MG63 (cell line): Measurements from ENCODE around the gene DUSP16. TPM values are rescaled to one million over a fixed set of nuclear protein-coding genes. Genes with fewer than 3 reads are reported as not detected.
"Not testable (repeated sequence)": the region's sequence is repeated elsewhere in the genome, so short reads cannot be mapped to it uniquely, and the experiment has no call there.

Experiments used
- DNase-seq: peaks from one replicate; pipeline ENCODE4 v3.0.0-alpha.2; 2020
- H3K27me3 ChIP-seq: fragments of 250-450 bp; sonication (Bioruptor Pico); 2 replicates; pipeline ENCODE4 v1.5.1; 2020; ENCODE audit warnings: mild to moderate bottlenecking, moderate library complexity
- H3K36me3 ChIP-seq: fragments of 250-450 bp; sonication (Bioruptor Pico); 2 replicates; pipeline ENCODE4 v1.5.1; 2020; ENCODE audit warnings: mild to moderate bottlenecking, moderate library complexity
- H3K4me3 ChIP-seq: fragments of 250-450 bp; sonication (Bioruptor Pico); 2 replicates; pipeline ENCODE4 v1.5.1; 2020; ENCODE audit warnings: mild to moderate bottlenecking, moderate library complexity
- H3K9me3 ChIP-seq: fragments of 250-450 bp; sonication (Bioruptor Pico); 2 replicates; pipeline ENCODE4 v1.5.1; 2020; ENCODE audit warnings: mild to moderate bottlenecking, moderate library complexity
- total RNA-seq: library from RNA; depleted of rRNA; stranded (reverse); fragments of >200 nt; shearing (Covaris generic); gene quantifications from 2 replicates; pipeline ENCODE4 v1.2.3, GENCODE V29; 2014; ENCODE audit warnings: low replicate concordance; rRNA removed

DUSP16 gene, protein sequence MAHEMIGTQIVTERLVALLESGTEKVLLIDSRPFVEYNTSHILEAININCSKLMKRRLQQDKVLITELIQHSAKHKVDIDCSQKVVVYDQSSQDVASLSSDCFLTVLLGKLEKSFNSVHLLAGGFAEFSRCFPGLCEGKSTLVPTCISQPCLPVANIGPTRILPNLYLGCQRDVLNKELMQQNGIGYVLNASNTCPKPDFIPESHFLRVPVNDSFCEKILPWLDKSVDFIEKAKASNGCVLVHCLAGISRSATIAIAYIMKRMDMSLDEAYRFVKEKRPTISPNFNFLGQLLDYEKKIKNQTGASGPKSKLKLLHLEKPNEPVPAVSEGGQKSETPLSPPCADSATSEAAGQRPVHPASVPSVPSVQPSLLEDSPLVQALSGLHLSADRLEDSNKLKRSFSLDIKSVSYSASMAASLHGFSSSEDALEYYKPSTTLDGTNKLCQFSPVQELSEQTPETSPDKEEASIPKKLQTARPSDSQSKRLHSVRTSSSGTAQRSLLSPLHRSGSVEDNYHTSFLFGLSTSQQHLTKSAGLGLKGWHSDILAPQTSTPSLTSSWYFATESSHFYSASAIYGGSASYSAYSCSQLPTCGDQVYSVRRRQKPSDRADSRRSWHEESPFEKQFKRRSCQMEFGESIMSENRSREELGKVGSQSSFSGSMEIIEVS
- 8.3 and 11.5 TPM in 2 replicates for total RNA-seq

DNA sequence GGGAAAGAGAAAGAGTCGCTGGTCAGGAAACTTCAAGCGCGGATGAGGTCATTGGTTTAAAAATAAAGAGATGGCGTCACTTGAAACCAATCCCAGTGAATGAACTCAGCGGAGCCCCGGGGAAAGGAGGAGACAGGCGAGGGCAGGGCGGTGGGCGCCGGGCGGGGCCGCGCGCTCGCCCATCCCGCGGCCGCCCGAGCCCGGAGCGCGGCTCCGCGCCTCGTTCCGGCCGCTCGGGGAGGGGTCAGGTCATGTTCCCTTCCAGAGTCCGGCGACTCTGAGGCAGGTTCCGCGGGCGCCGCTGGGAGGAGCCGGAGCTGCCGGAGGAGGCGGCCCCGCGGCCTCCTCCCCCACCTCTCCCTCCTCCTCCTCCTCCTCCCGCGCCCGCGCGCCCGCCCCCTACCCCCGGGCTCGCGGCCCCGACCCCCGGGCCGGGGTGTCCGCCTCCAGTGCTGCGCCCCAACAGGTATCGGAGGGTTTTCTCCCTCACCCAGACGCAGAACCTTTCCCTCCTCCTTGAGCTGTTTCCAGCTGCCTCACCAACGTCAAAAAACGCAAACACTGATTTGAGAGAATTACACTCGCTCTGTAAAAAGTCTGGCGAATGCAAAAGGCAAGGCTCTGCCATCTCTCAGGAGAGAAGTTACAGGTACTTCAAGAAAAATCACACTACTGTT lies at the start of gene DUSP16:
DUSP16 (minus strand) TSS at position 279 of the 677 bp plus-strand sequence. CDS start 41,765 bp downstream, outside the sequence.
- peak; percentile 92 for DNase-seq
- Histone ChIP-seq H3K27me3 (no peaks in the 10 kb centered on the region), H3K36me3 (no peaks in the 10 kb centered on the region), H3K4me3 (peak within 1 kb of the TSS; percentile 60), H3K9me3 (no peaks in the 10 kb centered on the region)

DNA sequence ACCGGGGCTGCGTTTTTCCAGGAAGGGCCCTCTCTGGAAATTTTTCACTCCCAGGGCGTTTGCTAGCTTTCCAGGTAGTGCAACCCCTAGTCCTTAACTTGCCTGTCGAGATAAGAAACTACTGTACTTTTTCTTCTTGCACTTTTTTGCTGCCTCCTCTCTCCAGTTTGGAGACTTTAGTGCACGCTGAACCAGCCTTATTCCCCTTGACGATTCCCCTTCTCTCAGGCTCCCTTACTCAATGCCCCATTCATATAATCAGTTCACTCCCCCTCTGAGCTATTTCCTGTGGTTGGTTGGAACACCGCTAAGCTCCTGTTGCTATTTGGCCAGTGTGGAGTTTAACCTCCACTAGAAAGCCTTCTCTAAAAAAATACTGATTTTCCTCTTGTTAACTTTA lies 49.7 kb upstream of the DUSP16 start:
- H3K4me3 ChIP-seq = peak overlapping the region; percentile 70
- H3K9me3 ChIP-seq = no peaks in the 10 kb centered on the region
- no peaks in the 10 kb centered on the region for H3K36me3 ChIP-seq
- no peaks in the 10 kb centered on the region for H3K27me3 ChIP-seq
- peak; percentile 39 for DNase-seq

DNA sequence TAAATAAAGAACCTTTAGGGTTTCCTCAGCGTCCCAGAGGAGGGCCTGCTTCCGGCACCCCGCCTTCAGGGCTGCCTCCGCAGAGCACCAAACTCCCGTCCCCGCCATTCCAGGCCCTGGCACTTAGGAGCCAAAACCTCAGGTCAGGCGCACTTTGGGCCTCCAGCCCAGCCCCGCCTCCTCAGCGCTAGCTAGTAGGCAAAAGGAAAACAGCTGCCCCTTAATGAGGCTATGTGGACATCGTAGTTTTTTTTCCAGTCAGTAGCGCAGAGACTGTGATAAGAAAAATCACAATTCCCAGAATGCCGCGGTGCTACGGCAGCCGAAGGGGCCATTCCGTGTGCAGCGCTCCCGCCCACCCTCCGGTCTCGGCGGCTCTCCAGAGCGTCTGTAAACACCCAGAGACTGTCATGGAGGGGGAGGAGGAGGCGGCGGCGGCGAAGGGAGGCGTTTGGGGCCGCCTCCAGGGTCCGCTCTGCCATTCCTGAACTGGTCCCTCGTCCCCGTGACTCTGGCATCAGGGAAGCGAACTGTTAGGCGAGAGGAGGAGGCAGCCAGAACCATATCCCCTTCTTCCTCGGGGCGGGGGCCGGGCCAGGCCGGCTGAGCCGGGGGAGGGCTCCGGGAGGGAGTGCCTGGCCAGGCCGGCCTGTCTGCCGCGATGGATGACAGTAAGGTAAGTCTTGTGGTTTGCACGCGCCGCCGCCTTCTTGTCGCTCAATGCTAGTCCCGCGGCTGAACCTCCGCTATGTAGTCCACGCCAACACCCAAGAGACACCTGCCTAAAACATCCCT lies 49.0 kb upstream of the DUSP16 start, which contains the start of gene CREBL2:
CREBL2 (plus strand) TSS at position 365 of the 795 bp plus-strand sequence; CDS start at position 662, 297 bp downstream.
- Histone ChIP-seq H3K36me3 (no peaks in the 10 kb centered on the region), H3K9me3 (no peaks in the 10 kb centered on the region), H3K27me3 (no peaks in the 10 kb centered on the region), H3K4me3 (peak within 1 kb of the TSS; percentile 70)
- DNase-seq = peak; percentile 93

DNA sequence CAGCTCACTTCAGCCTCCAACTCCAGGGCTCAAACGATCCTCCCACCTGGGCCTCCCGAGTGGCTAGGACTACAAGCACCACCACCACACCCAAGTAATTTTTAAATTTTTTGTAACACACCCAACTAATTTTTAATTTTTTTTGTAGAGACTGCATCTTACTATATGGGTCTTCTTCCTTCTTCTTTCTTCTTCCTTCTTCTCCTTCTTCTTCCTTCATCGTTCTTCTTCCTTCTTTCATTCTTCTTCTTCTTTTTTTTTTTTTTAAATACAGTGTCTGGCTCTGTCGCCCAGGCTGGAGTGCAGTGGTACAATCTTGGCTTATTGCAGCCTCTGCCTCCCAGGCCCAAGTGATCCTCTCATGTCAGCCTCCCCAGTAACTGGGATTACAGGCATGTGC lies 48.0 kb upstream of the DUSP16 start:
- H3K9me3 ChIP-seq = no peaks in the 10 kb centered on the region
- peak overlapping the region; percentile 70 for H3K4me3 ChIP-seq
- no peak for DNase-seq

DNA sequence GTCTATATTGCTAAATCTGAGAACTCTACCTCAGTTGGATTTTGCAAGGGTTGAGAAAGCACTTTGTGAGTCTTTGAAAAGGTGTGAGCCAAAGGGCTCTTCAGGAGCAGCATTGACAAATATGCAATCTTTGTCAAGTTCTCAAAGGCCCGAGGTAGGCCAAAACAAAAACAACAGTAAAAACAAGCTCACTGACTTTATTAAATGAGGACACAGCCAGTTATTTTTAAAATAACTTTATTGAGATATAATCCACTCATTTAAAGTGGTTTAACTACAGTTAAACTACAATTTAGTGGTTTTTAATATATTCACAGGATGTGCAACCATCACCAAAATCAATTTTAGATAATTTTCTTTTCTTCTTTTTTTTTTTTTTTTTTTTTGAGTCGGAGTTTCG lies 47.0 kb upstream of the DUSP16 start:
- no peak for DNase-seq
- Histone ChIP-seq H3K36me3 (no peaks in the 10 kb centered on the region), H3K27me3 (no peaks in the 10 kb centered on the region), H3K4me3 (no peak overlapping the region), H3K9me3 (no peaks in the 10 kb centered on the region)

More for the DNA sequence above, 48.0 kb upstream of the DUSP16 start:
- Histone ChIP-seq H3K36me3 (no peaks in the 10 kb centered on the region), H3K27me3 (no peaks in the 10 kb centered on the region)

DNA sequence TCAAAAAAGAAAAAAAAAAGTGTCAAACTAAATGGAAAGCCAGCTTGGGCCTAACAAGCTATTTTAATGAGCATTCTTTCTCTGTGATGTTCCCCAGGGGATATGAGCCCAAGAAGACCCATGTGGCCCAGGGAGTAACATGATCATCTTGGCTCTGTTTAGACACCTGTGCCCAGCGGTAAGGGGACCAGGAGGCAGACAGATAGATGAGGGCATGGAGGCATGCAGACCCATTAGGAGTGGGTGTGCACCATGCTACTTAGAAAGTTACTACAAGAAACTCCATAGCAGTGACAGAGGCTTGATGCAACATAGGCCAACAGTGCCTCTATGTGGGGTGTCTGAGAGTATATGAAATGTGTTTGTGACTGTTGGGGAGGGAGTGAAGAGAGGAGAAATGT lies 45.9 kb upstream of the DUSP16 start:
- Histone ChIP-seq H3K9me3 (no peaks in the 10 kb centered on the region), H3K36me3 (no peaks in the 10 kb centered on the region), H3K27me3 (no peaks in the 10 kb centered on the region), H3K4me3 (no peak overlapping the region)
- no peak for DNase-seq

DNA sequence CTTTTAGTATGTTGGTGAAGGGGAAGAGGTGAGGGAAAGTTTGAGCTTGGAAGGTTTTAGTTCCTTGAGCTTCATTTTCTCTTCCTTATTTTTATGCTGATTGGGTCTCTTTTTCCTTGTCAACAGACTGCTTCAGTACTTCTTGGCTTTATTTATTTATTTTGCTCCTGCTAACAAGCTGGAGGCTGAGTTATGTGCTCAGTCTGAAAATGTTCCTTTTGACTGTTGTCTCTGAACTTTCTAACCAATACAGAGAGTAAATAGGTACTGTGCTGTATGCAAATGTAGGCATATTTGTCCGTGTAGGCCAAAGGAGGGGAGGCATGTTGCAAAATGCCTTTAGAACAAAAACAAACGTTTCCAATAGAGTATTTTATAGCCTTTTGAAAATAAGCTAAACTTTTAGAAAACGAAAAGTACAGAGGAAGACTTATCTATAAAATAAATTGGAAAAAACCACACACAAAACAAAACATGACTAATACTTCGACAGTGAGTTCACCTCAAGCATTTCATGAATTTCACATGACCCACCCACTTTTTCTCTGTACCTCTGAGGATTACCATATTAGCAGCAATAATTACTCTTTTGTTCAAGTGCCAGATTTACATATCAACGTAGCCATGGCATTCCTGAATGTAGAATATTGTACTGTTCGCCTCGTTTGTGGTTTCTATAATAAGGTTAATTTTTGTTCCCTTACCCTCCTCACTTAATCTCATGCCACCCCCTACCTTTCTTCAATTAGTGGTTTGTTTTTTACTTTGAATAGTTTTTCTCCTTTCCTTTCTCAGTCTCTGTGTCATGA lies 44.3 kb upstream of the DUSP16 start:
- Histone ChIP-seq H3K9me3 (no peaks in the 10 kb centered on the region), H3K4me3 (no peak overlapping the region), H3K27me3 (no peaks in the 10 kb centered on the region), H3K36me3 (no peaks in the 10 kb centered on the region)
- DNase-seq = no peak

DNA sequence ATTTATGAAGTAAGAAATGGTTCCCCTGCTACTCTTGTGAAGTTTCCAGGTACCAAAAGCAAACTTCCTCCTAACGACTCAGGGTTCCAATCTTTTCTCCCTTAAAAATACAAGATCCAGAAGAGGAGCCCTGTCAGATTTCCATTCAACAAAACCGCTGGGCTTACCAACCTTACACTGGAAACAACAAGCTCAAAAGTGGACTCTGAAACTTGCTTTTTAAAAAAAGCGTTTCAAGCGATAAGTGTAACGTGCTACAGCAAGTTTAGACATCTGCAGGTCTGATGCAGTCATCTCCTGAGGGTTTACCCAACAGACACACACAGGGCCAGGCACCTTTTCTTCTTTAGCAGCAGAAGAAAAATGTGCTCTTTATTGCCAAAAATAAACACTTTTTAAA lies 42.1 kb upstream of the DUSP16 start:
- DNase-seq = no peak
- no peaks in the 10 kb centered on the region for H3K36me3 ChIP-seq
- H3K9me3 ChIP-seq = no peaks in the 10 kb centered on the region
- H3K27me3 ChIP-seq = no peaks in the 10 kb centered on the region
- no peak overlapping the region for H3K4me3 ChIP-seq

DNA sequence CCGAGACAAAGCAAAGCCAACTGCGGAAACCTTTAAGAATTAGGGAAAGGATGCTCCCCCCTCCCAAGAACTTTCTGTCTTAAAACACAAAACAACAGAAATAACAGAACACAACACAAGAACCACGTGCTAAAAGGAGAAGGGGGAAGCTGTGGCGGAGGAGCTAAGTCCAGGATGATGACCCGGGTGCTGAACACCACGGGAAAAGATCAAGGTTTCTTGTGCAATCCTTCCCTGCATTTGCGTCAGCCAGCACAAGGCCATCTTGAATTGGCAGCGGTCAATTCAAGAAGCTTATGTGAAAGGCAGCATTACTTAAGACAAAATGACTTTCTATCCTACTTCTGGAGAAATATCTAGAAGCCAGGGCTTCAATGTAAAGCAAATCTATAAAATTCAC lies 38.0 kb upstream of the DUSP16 start:
- DNase-seq = no peak
- Histone ChIP-seq H3K9me3 (no peaks in the 10 kb centered on the region), H3K4me3 (no peak overlapping the region), H3K27me3 (no peaks in the 10 kb centered on the region), H3K36me3 (no peaks in the 10 kb centered on the region)

DNA sequence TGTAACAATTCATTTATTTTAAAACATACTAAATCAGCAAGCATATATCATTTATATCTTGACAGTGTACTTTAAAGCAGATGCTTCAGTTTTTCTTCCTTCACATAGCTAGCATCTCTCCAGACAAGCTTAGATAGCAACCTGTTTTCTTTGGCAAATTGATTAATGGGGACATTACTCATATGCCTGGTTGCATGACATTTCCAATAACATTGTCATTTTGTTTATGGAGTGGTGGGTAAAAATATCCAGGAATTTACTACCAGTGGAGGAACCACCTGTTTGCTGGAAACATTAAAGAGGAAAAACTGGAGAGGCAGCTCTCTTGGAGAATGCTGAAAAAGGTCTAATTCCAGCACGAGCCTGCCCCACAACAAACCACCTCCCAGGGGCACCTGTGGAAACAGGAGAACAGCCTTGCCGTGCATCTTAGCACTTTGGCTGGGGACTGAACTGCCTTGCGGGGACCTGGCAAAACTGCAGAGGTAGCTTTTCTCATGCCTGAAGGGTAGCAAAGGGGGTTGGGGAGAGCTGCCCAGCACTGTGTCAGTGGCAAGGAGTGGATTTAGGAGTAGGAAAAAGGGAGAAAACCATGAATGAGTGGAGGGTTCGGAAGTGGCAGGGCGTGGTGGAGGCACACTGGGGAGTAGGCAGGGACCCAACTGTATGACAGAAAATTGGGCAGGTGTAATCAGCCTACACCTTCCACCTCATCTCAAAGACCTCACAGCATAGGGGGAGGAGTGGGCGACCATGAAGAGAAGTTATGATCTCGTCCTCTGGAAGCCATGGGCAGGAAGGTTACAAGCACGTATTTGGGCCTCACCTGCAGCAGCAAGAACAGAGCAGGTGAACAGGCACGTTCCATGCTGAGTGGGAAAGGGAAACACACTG lies 37.3 kb upstream of the DUSP16 start:
- Histone ChIP-seq H3K4me3 (no peak overlapping the region), H3K36me3 (no peaks in the 10 kb centered on the region), H3K9me3 (no peaks in the 10 kb centered on the region), H3K27me3 (no peaks in the 10 kb centered on the region)
- DNase-seq = no peak

DNA sequence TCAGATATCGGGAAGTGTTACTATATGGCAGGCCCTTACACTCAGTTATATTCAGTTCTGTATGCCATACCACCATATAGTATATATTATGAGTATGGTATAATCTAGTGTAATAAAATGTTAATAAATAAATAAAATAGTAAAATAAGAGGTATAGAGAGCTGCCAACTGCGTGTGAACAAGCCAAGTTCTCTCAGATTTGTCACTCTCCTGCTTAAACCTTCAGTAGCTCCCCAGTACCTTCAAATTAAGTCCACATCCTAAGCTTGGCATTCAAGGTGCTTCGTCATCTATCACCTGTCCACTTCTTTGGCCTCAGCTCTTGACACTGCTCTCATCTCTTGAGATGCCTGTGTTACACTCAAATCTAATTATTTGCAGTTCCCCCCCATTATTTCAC lies 36.2 kb upstream of the DUSP16 start:
- Histone ChIP-seq H3K27me3 (no peaks in the 10 kb centered on the region), H3K36me3 (no peaks in the 10 kb centered on the region), H3K4me3 (no peak overlapping the region)

DNA sequence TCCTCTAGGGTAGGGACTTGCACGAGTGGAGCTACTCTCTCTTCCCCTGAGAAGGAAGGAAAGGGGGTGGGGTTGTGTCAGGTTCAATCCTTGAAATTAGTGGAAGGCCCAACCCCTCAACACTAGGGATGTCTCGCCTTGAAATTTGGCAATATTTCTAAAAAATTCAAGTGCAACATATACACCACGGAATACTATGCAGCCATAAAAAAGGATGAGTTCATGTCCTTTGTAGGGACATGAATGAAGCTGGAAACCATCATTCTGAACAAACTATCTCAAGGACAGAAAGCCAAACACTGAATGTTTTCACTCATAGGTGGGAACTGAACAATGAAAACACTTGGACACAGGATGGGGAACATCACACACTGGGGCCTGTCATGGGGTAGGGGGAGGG lies 33.9 kb upstream of the DUSP16 start:
- not testable (repeated sequence) for DNase-seq, H3K36me3 ChIP-seq, H3K9me3 ChIP-seq, H3K27me3 ChIP-seq, H3K4me3 ChIP-seq

More for the DNA sequence above, 36.2 kb upstream of the DUSP16 start:
- no peaks in the 10 kb centered on the region for H3K9me3 ChIP-seq
- no peak for DNase-seq

DNA sequence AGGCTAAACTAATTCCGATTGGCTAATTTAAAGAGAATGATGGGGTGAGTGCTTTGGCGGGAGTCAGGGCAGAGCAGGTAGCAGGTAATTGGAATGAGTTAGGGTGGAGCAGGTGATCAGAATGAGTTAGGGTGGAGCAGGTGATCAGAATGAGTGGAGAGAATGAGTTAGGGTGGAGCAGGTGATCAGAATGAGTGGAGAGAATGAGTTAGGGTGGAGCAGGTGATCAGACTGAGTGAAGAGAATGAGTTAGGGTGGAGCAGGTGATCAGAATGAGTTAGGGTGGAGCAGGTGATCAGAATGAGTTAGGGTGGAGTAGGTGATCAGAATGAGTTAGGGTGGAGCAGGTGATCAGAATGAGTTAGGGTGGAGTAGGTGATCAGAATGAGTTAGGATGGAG lies 33.3 kb upstream of the DUSP16 start:
- H3K9me3 ChIP-seq, DNase-seq, H3K36me3 ChIP-seq, H3K4me3 ChIP-seq, H3K27me3 ChIP-seq: not testable (repeated sequence)

DNA sequence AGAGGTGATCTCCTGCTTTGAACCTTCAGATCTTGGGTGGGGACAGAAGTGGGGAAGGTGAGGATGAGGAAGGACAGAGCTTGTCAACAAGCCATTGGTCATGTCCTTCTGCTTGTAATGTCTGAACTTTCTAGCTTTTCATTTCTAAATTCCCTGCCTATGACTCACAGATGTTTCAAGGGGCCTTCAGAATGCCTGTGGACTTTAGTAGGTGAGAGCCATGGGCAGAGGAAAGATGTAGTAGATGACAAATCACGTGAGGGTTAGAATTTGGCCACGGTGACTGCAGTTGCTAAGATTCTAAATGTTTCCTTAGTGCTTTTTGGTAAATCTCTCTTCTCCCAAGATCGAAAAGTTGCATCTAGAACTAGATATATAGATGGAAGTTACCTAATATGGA lies 30.3 kb upstream of the DUSP16 start:
- Histone ChIP-seq H3K9me3 (no peaks in the 10 kb centered on the region), H3K4me3 (no peak overlapping the region), H3K27me3 (no peaks in the 10 kb centered on the region), H3K36me3 (no peaks in the 10 kb centered on the region)
- no peak for DNase-seq

DNA sequence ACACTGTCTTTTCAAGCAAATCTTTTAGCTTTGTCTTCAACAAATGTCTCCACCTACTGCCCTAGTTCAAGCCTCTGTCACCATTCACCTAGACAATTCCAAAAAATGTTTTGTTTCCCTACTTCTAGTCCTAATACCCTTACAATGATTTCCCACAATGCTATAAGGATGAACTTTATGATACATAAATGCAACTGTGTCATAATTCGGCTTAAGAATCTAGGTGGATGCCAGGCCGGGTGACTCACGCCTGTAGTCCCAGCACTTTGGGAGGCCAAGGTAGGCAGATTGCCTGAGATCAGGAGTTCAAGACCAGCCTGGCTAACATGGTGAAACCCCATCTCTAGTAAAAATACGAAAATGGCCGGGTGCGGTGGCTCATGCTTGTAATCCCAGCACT lies 28.3 kb upstream of the DUSP16 start:
- Histone ChIP-seq H3K27me3 (no peaks in the 10 kb centered on the region), H3K4me3 (no peak overlapping the region), H3K36me3 (no peaks in the 10 kb centered on the region), H3K9me3 (no peaks in the 10 kb centered on the region)
- peak; percentile 41 for DNase-seq
